ENCODE measurements around the gene TLL1. TPM values are rescaled to one million over a fixed set of nuclear protein-coding genes. Genes with fewer than 3 reads are reported as not detected.

The TLL1 gene
- total and polyA plus RNA-seq, 2 donors (not counting 3 experiments of a cell fraction or from before 2014, with no cell fraction given) = 0.41 to 1.4 TPM

DNA sequence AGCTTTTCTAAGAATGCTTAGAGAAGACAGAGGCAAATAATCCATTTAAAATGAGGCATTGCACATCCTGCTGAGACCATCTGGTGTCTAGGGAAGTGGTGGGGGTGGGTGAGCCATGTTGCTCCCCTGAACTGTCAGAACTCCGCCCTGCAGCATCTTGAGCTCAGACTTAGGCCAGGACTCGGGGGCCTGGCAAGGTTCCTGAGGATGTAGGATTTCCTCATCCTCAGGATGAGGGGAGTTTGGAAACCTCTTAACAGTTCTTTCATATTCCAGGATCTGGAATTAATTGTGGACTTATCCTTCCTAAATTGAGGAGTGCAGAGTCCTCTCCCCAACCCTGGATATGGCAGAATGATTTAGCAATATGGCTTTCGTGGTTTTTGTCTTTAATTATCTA lies 6.6 kb downstream of the TLL1 start:
- dilution Hi-C loops (cut with MboI; ENCODE audit: extremely low pct_ligation_motif_present, low sequenced_read_pairs) = no loop called here
- no peak for TF ChIP-seq MYC (IDR thresholded peaks at IDR 0.05; ENCODE audit: low read depth, low read length)
- TF ChIP-seq EZH2 (IDR thresholded peaks at IDR 0.05; ENCODE audit: borderline replicate concordance, low read depth, low read length, severe bottlenecking) = no peak
- TF ChIP-seq JUN (IDR thresholded peaks at IDR 0.05; ENCODE audit: borderline replicate concordance, insufficient read depth, insufficient read length, low read depth) = no peak
- TF ChIP-seq FOS (IDR thresholded peaks at IDR 0.05; ENCODE audit: borderline replicate concordance, insufficient read depth, low read length) = no peak
- TF ChIP-seq POLR2AphosphoS5 (IDR thresholded peaks at IDR 0.05; ENCODE audit: insufficient read depth, low read depth, low read length) = no peak
- TF ChIP-seq GATA2 (IDR thresholded peaks at IDR 0.05; ENCODE audit: insufficient read depth, insufficient read length, low read depth, low read length) = no peak
- no peak for TF ChIP-seq POLR2A (IDR thresholded peaks at IDR 0.05; ENCODE audit: low read depth, low read length)
- TF ChIP-seq, protein P1, sequence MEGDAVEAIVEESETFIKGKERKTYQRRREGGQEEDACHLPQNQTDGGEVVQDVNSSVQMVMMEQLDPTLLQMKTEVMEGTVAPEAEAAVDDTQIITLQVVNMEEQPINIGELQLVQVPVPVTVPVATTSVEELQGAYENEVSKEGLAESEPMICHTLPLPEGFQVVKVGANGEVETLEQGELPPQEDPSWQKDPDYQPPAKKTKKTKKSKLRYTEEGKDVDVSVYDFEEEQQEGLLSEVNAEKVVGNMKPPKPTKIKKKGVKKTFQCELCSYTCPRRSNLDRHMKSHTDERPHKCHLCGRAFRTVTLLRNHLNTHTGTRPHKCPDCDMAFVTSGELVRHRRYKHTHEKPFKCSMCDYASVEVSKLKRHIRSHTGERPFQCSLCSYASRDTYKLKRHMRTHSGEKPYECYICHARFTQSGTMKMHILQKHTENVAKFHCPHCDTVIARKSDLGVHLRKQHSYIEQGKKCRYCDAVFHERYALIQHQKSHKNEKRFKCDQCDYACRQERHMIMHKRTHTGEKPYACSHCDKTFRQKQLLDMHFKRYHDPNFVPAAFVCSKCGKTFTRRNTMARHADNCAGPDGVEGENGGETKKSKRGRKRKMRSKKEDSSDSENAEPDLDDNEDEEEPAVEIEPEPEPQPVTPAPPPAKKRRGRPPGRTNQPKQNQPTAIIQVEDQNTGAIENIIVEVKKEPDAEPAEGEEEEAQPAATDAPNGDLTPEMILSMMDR (IDR thresholded peaks at IDR 0.05; ENCODE audit: extremely low read depth in 1 of 2, insufficient read depth in 1 of 2, low read depth in 1 of 2, low read length in 2 of 2) = no peak
- TF ChIP-seq, protein P2, sequence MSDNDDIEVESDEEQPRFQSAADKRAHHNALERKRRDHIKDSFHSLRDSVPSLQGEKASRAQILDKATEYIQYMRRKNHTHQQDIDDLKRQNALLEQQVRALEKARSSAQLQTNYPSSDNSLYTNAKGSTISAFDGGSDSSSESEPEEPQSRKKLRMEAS (IDR thresholded peaks at IDR 0.05; ENCODE audit: insufficient read depth, insufficient read length) = no peak
- DNase-seq (ENCODE audit: low read depth, low spot score) (no peak), FAIRE-seq (no peak)
- no peaks in the 10 kb centered on the region for H3K36me3 ChIP-seq (ENCODE audit: control insufficient read depth in 2 of 2, extremely low read depth in 1 of 2, insufficient read depth in 2 of 2, low read length in 2 of 2)
- H3K4me2 ChIP-seq (ENCODE audit: insufficient read depth, low read length) = no peak overlapping the region
- no peaks in the 10 kb centered on the region for H3K9me3 ChIP-seq (replicated peaks; ENCODE audit: control insufficient read depth, insufficient read depth, low read length)
- H2AFZ ChIP-seq (ENCODE audit: low read depth, low read length) = no peak overlapping the region
- BruUV-seq (replicated peaks) = no TSS peak
- no peak overlapping the region for H3K27ac ChIP-seq (ENCODE audit: insufficient read depth, low read depth, low read length)
- H4K20me1 ChIP-seq (replicated peaks; ENCODE audit: control insufficient read depth, extremely low read depth, insufficient read depth, low read length) = no peaks in the 10 kb centered on the region
- intact Hi-C loops (cut with micrococcal nuclease) = loop anchor here (10.0 kb wide), 1 partner anchor 115 kb away; no protein-coding TSS in a partner anchor
- POLR2A ChIA-PET = no interaction called here
- peaks cover 5% of the 10 kb centered on the region for H3K4me1 ChIP-seq (ENCODE audit: control insufficient read depth, extremely low read depth, insufficient read depth, low read length)
- no peak overlapping the region for H3K9ac ChIP-seq (replicated peaks; ENCODE audit: extremely low read depth, insufficient read depth, low read length)
- no peaks in the 10 kb centered on the region for H3K79me2 ChIP-seq (ENCODE audit: control insufficient read depth, insufficient read depth, low read length)
- H3K27me3 ChIP-seq (ENCODE audit: control insufficient read depth in 2 of 2, insufficient read depth in 2 of 2, low read length in 2 of 2) = peaks cover 0 to 2% of the 10 kb centered on the region in 2 experiments
- no peaks in the 10 kb centered on the region for H3K9me1 ChIP-seq (replicated peaks; ENCODE audit: control insufficient read depth, extremely low read depth, insufficient read depth, low read length)
- H3K4me3 ChIP-seq (replicated peaks in 1 of 3; ENCODE audit: insufficient read depth in 1 of 3, low read depth in 1 of 3, low read length in 3 of 3) = no peak overlapping the region
- CTCF ChIA-PET = interaction anchor here (1.1 to 1.6 kb wide), 4 partner anchors 9 to 208 kb away, joined by 3 to 5 read pairs (median 4); no protein-coding TSS in a partner anchor

All from endothelial cell of umbilical vein (primary cell).